Thoracic aorta (tissue), 2 donors: ENCODE data around the gene SRP54. TPM values are rescaled to one million over a fixed set of nuclear protein-coding genes. Genes with fewer than 3 reads are reported as not detected.

Experiments used
- ATAC-seq: fragments of 150-250 bp; one replicate; pipeline ENCODE4 v1.8.0; 2017; ENCODE audit warnings: low read depth; ENCODE audit not compliant: insufficient number of reproducible peaks, low FRiP score
- DNase-seq: peaks from one replicate; pipeline ENCODE4 v3.0.0-alpha.2; 2020; ENCODE audit warnings: low spot score
- H3K27ac ChIP-seq, 2 donors: fragments of 200-600 bp; sonication (generic); 1 replicate in 1 of 2; 2 replicates in 1 of 2; pipeline ENCODE4 v1.5.1; 2016; ENCODE audit warnings: mild to moderate bottlenecking in 2 of 2, moderate library complexity in 2 of 2
- H3K27me3 ChIP-seq: fragments of 200-600 bp; sonication (generic); replicated peaks from 2 replicates; pipeline ENCODE4 v1.6.0; 2016; ENCODE audit warnings: mild to moderate bottlenecking; ENCODE audit not compliant: insufficient read depth
- H3K36me3 ChIP-seq: fragments of 200-600 bp; sonication (generic); one replicate; pipeline ENCODE4 v1.5.1; 2016
- H3K4me1 ChIP-seq, 2 donors: fragments of 200-600 bp; sonication (generic); 1 replicate in 1 of 2; 2 replicates in 1 of 2; pipeline versions ENCODE4 v1.5.1 to v1.6.0; 2016; ENCODE audit warnings: low read depth in 2 of 2, mild to moderate bottlenecking in 1 of 2; ENCODE audit not compliant: control insufficient read depth in 1 of 2
- H3K4me3 ChIP-seq: fragments of 200-600 bp; sonication (generic); 2 replicates; pipeline ENCODE4 v1.5.1; 2016; ENCODE audit warnings: mild to moderate bottlenecking
- H3K9me3 ChIP-seq: fragments of 200-600 bp; sonication (generic); 2 replicates; pipeline ENCODE4 v1.5.1; 2016
- total RNA-seq, 2 donors: library from RNA; depleted of rRNA; stranded (reverse); fragments of >200 nt; gene quantifications; one replicate each; pipeline versions ENCODE4 v1.1.0 to v1.2.3, GENCODE V29; 2016
- TF ChIP-seq, protein P1 (sequence below): fragments of 200-600 bp; sonication (generic); IDR thresholded peaks from one replicate; pipeline ENCODE4 v1.5.1; 2019; ENCODE audit warnings: antibody characterized with exemption

The SRP54 gene
- total RNA-seq, 2 donors from 2014 or later, result 57.1 to 87.2 TPM

DNA sequence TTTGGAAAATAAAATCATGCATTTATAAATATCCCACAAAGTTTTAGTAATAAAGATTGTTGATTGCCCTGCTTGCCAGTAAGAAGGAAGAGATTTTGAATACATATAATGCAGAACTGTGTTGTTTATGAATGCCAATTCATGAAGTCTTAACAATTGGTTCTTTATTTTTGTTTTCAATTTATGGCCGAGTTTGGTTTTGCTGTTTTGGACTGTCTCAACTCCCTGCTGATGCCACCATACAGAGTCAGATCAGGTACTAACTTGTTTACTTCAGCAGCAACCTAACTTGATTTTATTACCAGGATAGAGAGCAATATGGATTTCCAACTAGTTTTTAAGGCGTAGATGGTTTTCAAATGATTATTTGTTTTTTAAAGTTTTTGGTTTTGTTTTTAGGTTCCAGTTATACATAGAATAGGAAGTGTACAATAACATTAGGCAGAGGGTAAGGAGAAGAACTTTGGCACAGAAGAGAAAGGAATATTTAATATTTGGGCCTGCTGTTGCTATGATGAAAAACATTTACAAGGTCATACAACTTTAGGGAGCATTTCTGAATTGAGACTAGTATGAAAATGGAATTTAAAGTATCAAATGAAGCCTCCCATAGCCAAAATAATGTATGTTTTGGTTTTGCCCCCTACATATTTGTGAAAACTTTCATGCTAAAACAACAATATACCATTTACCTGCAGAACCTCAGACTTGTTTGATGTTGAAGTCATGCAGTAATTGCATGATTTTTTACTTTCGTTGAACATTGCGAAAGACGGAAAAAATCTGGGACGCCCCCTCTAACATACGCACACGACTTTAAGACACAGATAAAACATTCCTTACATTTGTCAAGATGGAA, 62.4 kb downstream of the SRP54 start:
- ATAC-seq, result no peak
- peaks cover 9 to 27% of the 10 kb centered on the region in 2 donors for H3K4me1 ChIP-seq

DNA sequence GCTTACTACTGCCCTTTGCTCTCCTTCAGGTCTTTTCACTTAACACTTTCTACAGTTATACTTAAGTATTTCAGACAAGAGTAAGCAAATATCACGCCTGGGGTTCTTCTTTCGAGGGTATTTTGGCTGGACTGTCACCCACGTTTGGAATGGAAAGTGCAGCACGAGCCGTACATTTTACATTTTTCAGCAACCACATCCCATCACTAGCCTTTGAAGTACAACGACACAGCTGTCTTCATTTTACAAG, 62.9 kb downstream of the SRP54 start:
- TF ChIP-seq, protein P1, sequence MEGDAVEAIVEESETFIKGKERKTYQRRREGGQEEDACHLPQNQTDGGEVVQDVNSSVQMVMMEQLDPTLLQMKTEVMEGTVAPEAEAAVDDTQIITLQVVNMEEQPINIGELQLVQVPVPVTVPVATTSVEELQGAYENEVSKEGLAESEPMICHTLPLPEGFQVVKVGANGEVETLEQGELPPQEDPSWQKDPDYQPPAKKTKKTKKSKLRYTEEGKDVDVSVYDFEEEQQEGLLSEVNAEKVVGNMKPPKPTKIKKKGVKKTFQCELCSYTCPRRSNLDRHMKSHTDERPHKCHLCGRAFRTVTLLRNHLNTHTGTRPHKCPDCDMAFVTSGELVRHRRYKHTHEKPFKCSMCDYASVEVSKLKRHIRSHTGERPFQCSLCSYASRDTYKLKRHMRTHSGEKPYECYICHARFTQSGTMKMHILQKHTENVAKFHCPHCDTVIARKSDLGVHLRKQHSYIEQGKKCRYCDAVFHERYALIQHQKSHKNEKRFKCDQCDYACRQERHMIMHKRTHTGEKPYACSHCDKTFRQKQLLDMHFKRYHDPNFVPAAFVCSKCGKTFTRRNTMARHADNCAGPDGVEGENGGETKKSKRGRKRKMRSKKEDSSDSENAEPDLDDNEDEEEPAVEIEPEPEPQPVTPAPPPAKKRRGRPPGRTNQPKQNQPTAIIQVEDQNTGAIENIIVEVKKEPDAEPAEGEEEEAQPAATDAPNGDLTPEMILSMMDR, result no peak
- no peak for ATAC-seq

More for the DNA sequence above, 62.4 kb downstream of the SRP54 start:
- peak overlapping the region; percentile 89 to 95 for H3K27ac ChIP-seq
- no peaks in the 10 kb centered on the region for H3K27me3 ChIP-seq
- peak overlapping the region; percentile 72 for H3K4me3 ChIP-seq
- no peaks in the 10 kb centered on the region for H3K9me3 ChIP-seq
- DNase-seq, result no peak
- TF ChIP-seq, protein P1, result no peak
- H3K36me3 ChIP-seq, result no peaks in the 10 kb centered on the region

DNA sequence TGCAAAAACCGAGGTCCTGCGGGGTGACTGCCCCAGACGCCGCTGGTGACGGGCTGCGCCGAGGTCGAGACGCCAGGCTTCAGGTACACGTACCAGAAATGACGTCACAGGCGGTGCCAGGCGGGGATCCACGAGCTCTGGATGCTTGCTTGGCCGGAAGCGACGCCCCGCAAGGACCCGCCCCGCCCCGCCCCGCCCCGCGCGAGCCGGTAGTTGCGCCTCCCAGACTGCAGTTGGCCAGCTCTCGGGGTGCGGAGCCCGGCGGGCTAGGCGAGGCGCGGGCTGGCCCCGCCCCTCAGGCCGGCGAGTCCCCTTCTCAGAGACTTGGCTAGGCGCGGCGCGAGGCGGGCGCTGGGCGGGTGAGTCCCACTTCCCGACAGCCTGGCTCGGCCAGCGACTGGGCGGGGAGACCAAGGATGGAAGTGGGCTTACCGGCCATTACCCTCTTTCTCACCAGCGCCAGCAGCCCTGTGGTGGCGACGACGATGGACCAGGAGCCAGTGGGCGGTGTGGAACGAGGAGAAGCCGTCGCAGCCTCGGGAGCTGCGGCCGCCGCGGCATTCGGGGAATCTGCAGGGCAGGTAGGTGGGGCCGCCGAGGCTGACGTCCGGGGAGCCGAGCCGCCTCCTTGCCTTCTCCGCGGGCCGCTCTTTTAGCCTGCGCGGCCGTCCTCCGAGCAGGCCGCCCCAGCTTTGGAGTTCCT, 63.4 kb downstream of the SRP54 start, which contains the start of gene FAM177A1:
Gene FAM177A1, plus strand, starts transcription at position 225 of the 703 bp plus-strand sequence. Its CDS starts 192 bp downstream, at position 417.
- Histone ChIP-seq H3K4me3 (peak within 1 kb of the TSS; percentile 72), H3K4me1 (peaks cover 17 to 35% of the 10 kb centered on the region in 2 donors), H3K27ac (peak within 1 kb of the TSS; percentile 89 to 98), H3K27me3 (no peaks in the 10 kb centered on the region), H3K9me3 (no peaks in the 10 kb centered on the region), H3K36me3 (no peaks in the 10 kb centered on the region)
- DNase-seq (peak; percentile 96), ATAC-seq (peak; percentile 89)
- TF ChIP-seq, protein P1, result no peak

More for the DNA sequence above, 62.9 kb downstream of the SRP54 start:
- Histone ChIP-seq H3K9me3 (no peaks in the 10 kb centered on the region), H3K4me3 (peak overlapping the region; percentile 72), H3K27ac (peak overlapping the region; percentile 89 to 95), H3K36me3 (no peaks in the 10 kb centered on the region), H3K27me3 (no peaks in the 10 kb centered on the region), H3K4me1 (peaks cover 13 to 31% of the 10 kb centered on the region in 2 donors)
- no peak for DNase-seq

DNA sequence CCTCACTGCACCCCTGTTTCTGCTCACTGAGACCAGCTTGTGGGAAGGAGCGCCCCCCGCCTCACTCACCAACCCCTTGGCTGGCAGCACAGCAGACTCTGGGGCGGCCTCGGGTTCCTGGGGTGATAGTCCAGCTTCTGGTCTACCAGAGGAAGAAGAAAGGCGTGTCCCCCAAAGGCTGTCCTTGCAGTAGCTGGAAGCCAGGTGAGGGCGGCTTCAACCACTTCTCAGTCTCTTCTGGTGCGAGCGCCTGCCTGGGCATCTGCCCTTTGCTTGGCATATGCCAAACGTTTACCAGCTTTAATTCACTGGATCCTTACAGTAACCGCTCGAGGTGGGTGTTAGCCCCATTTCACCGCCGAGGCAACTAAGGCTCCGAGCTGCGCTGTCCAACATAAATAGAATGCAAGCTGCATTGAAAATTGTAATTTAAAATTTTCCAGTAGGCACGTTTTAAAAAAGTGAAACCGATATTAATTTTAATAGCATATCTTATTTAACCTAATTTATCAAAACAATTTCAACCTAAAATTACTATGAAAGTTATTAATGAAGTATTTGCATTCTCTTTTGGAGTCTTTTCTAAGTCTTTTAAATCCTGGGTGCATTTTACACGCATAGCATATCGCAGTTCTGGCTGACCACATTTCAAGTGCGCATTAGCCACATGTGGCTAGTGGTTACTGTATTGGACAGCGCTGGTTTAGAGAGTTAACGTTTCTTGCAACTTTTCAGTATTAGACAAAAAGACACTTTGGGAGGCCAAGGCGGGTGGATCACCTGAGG, 64.2 kb downstream of the SRP54 start:
- peaks cover 20 to 42% of the 10 kb centered on the region in 2 donors for H3K4me1 ChIP-seq
- H3K27ac ChIP-seq, result peak overlapping the region; percentile 89 to 98
- no peaks in the 10 kb centered on the region for H3K27me3 ChIP-seq
- H3K4me3 ChIP-seq, result peak overlapping the region; percentile 72
- H3K36me3 ChIP-seq, result no peaks in the 10 kb centered on the region
- H3K9me3 ChIP-seq, result no peaks in the 10 kb centered on the region
- ATAC-seq, result no peak
- TF ChIP-seq, protein P1, result no peak
- DNase-seq, result no peak
